ENCODE measurements around the gene PHTF2.

GRCh38 chr7:77788327-77788902 lies 10.2 kb upstream of the PHTF2 start:
- no peak for TF ChIP-seq TAF1 (IDR thresholded peaks at IDR 0.05; ENCODE audit: borderline replicate concordance, low read depth, low read length)
- no peak for TF ChIP-seq POLR2A (IDR thresholded peaks at IDR 0.05; ENCODE audit: low read depth, low read length)

All from GM12892 (cell line).